HepG2 (cell line): ENCODE measurements around the gene AHRR. TPM values are rescaled to one million over a fixed set of nuclear protein-coding genes. Genes with fewer than 3 reads are reported as not detected.
A peak's percentile ranks its signal among the peaks of the same experiment; 100 is the strongest.

Experiments used
- DDIT3 ChIP-seq: sonication (generic); formaldehyde crosslinking; IDR thresholded peaks from 2 replicates; pipeline ENCODE4 v1.4.0; 2020; ENCODE audit warnings: mild to moderate bottlenecking, missing genetic modification reagents
- DPF2 ChIP-seq: sonication (generic); formaldehyde crosslinking; IDR thresholded peaks from 2 replicates; pipeline ENCODE4 v1.4.0; 2020; ENCODE audit warnings: mild to moderate bottlenecking, low read depth, missing genetic modification reagents, borderline replicate concordance
- HMGXB4 ChIP-seq, 2 experiments: sonication (generic) in 1 of 2; formaldehyde crosslinking in 1 of 2; IDR thresholded peaks; 2 replicates each; pipeline versions ENCODE4 v1.4.0 to v1.6.1; 2018 to 2020; ENCODE audit warnings: missing genetic modification reagents in 2 of 2, borderline replicate concordance in 1 of 2, low read depth in 1 of 2, mild to moderate bottlenecking in 1 of 2, missing biosample characterization in 1 of 2
- KMT2B ChIP-seq: IDR thresholded peaks from 2 replicates; pipeline ENCODE4 v1.6.1; 2016; ENCODE audit warnings: missing genetic modification reagents, missing compliant biosample characterization
- NONO ChIP-seq, 2 experiments: fragments of 450-650 bp in 1 of 2; sonication (generic) in 1 of 2; formaldehyde crosslinking in 1 of 2; IDR thresholded peaks in 1 of 2; conservative IDR thresholded peaks in 1 of 2; 2 replicates each; pipeline versions ENCODE4 v1.6.1 to v1.8.0; 2017 to 2022; ENCODE audit warnings: mild to moderate bottlenecking in 1 of 2, missing genetic modification reagents in 1 of 2, moderate library complexity in 1 of 2
- REXO4 ChIP-seq: sonication (generic); formaldehyde crosslinking; IDR thresholded peaks from 2 replicates; pipeline ENCODE4 v1.8.0; 2022; ENCODE audit warnings: missing genetic modification reagents, mild to moderate bottlenecking, borderline replicate concordance
- SAP130 ChIP-seq: IDR thresholded peaks from 2 replicates; pipeline ENCODE4 v1.6.1; 2016; ENCODE audit warnings: low read depth
- SOX5 ChIP-seq: IDR thresholded peaks from 2 replicates; pipeline ENCODE4 v1.6.1; 2016; ENCODE audit warnings: borderline replicate concordance
- SP2 ChIP-seq: sonication (generic); formaldehyde crosslinking; IDR thresholded peaks from 2 replicates; pipeline ENCODE4 v1.5.1; 2020; ENCODE audit warnings: mild to moderate bottlenecking, missing genetic modification reagents
- TAF1 ChIP-seq: sonication (generic); formaldehyde crosslinking; IDR thresholded peaks from 2 replicates; pipeline ENCODE4 v1.4.0; 2020; ENCODE audit warnings: missing genetic modification reagents
- TBX3 ChIP-seq: fragments of 450-650 bp; IDR thresholded peaks from 2 replicates; pipeline ENCODE4 v1.6.1; 2017; ENCODE audit warnings: antibody characterized with exemption, mild to moderate bottlenecking, inconsistent platforms, borderline replicate concordance
- YEATS4 ChIP-seq: sonication (generic); formaldehyde crosslinking; IDR thresholded peaks from 2 replicates; pipeline ENCODE4 v1.4.0; 2020; ENCODE audit warnings: missing genetic modification reagents, borderline replicate concordance
- ZBTB14 ChIP-seq: sonication (generic); formaldehyde crosslinking; IDR thresholded peaks from 2 replicates; pipeline ENCODE4 v1.4.0; 2020; ENCODE audit warnings: missing genetic modification reagents
- ZBTB33 ChIP-seq: sonication (generic); formaldehyde crosslinking; IDR thresholded peaks from 2 replicates; pipeline ENCODE4 v1.4.0; 2020; ENCODE audit warnings: missing genetic modification reagents
- ZNF253 ChIP-seq: sonication (generic); formaldehyde crosslinking; IDR thresholded peaks from 2 replicates; pipeline ENCODE4 v1.8.0; 2022; ENCODE audit warnings: mild to moderate bottlenecking, missing genetic modification reagents, borderline replicate concordance
- ZNF552 ChIP-seq: sonication (generic); formaldehyde crosslinking; IDR thresholded peaks from 2 replicates; pipeline ENCODE4 v1.9.0; 2022; ENCODE audit warnings: missing genetic modification reagents, mild to moderate bottlenecking, borderline replicate concordance
- ZNF710 ChIP-seq: sonication (generic); formaldehyde crosslinking; IDR thresholded peaks from 2 replicates; pipeline ENCODE4 v1.5.0; 2020; ENCODE audit warnings: mild to moderate bottlenecking, missing genetic modification reagents, borderline replicate concordance
- polyA plus RNA-seq, 8 experiments: library from polyadenylated mRNA; depleted of rRNA in 3 of 8; stranded (reverse) in 7 of 8; unstranded in 1 of 8; fragments of >200 nt; fragmentation: Illumina TruSeq in 4 of 8; extraction: Trizol in 4 of 8; gene quantifications; 2 replicates each; pipeline versions ENCODE4 v1.2.1 to v1.2.3, GENCODE V29; 2011 to 2016; ENCODE audit warnings: low read depth in 4 of 8, missing spikeins in 1 of 8, mixed read lengths in 1 of 8; ENCODE audit not compliant: insufficient read depth in 1 of 8
- total RNA-seq, 5 experiments: library from RNA; depleted of rRNA; stranded (reverse); fragments of >200 nt; fragmentation: Illumina TruSeq; extraction: Trizol; gene quantifications; 2 replicates each; pipeline ENCODE4 v1.2.3, GENCODE V29; 2016; ENCODE audit warnings: low read depth in 1 of 5

AHRR gene
- total and polyA plus RNA-seq, 2 of the 13 experiments (the other 11 are each of a cell fraction or from before 2014, with no cell fraction given): 0.28 to 0.35 TPM

- peak; percentile 71 for TF ChIP-seq KMT2B (CRISPR knock-in tag)
- peak; percentile 79 for TF ChIP-seq SAP130 (CRISPR knock-in tag)
- TF ChIP-seq ZNF253: peak; percentile 74; the same call in 1 of the 2 replicates
- TF ChIP-seq YEATS4 (CRISPR knock-in tag): peak; percentile 84
- peak; percentile 76; the same call in 1 of the 2 replicates for TF ChIP-seq ZNF710 (CRISPR knock-in tag)
- TF ChIP-seq ZNF552 (CRISPR knock-in tag): no peak
- TF ChIP-seq ZBTB33 (CRISPR knock-in tag): no peak
- no peak for TF ChIP-seq TBX3
- peak; percentile 60 for TF ChIP-seq ZBTB14 (CRISPR knock-in tag)
- no peak for TF ChIP-seq DPF2 (CRISPR knock-in tag)
- TF ChIP-seq TAF1 (CRISPR knock-in tag): peak; percentile 87
- no peak for TF ChIP-seq NONO (IDR thresholded peaks at IDR 0.05)
- peak; percentile 47; the same call in 1 of the 2 replicates for TF ChIP-seq NONO (CRISPR knock-in tag; conservative IDR thresholded peaks at IDR 0.05)
- TF ChIP-seq HMGXB4 (CRISPR knock-in tag; IDR thresholded peaks at IDR 0.05; ENCODE audit: borderline replicate concordance in 1 of 2, low read depth in 1 of 2): peak; percentile 26 to 52; a peak in 2 of 4 replicates
- TF ChIP-seq SOX5 (CRISPR knock-in tag): no peak
- TF ChIP-seq SP2 (CRISPR knock-in tag): peak; percentile 59; the same call in 1 of the 2 replicates
- TF ChIP-seq REXO4 (CRISPR knock-in tag): no peak
- no peak for TF ChIP-seq DDIT3 (CRISPR knock-in tag)
Observed at GRCh38 chr5:442335-443238, 121.1 kb downstream of the AHRR start, which contains the start of gene EXOC3 (continued).
